Measurements from ENCODE around the gene PKIB. TPM values are rescaled to one million over a fixed set of nuclear protein-coding genes. Genes with fewer than 3 reads are reported as not detected.

The PKIB gene
- total RNA-seq, 1 donor from 2014 or later: 74.6 TPM

GRCh38 chr6:122758927-122759334, 148.7 kb downstream of the PKIB start:
- H3K27me3 Mint-ChIP-seq (ENCODE audit: low read depth, unreplicated experiment): no peaks in the 10 kb centered on the region
- no peak for DNase-seq (ENCODE audit: low read depth)
- H3K36me3 ChIP-seq (ENCODE audit: insufficient read depth, low read length): no peaks in the 10 kb centered on the region
- no peak for TF ChIP-seq CTCF (IDR thresholded peaks at IDR 0.05; ENCODE audit: insufficient read depth, low read depth, low read length)
- no peak for TF ChIP-seq EZH2 (IDR thresholded peaks at IDR 0.05; ENCODE audit: insufficient read depth, low read length)
- no peaks in the 10 kb centered on the region for H4K20me1 ChIP-seq (ENCODE audit: insufficient read depth, low read length)
- no peak overlapping the region for H3K9ac ChIP-seq (ENCODE audit: low read length)
- no peaks in the 10 kb centered on the region for H3K27me3 ChIP-seq (ENCODE audit: insufficient read depth, low read length)
- no peak overlapping the region for H3K27ac Mint-ChIP-seq (ENCODE audit: unreplicated experiment)
- H3K79me2 ChIP-seq (ENCODE audit: insufficient read depth, low read length): no peaks in the 10 kb centered on the region
- H2AFZ ChIP-seq (ENCODE audit: low read depth, low read length): no peak overlapping the region
- H3K4me1 ChIP-seq (ENCODE audit: insufficient read depth, low read length): no peaks in the 10 kb centered on the region
- no peaks in the 10 kb centered on the region for H3K4me1 Mint-ChIP-seq (ENCODE audit: low read depth, unreplicated experiment)
- H3K9me3 Mint-ChIP-seq (ENCODE audit: unreplicated experiment): no peaks in the 10 kb centered on the region
- no peak overlapping the region for H3K4me3 ChIP-seq (ENCODE audit: insufficient read depth, low read depth, low read length)
- no peaks in the 10 kb centered on the region for H3K36me3 Mint-ChIP-seq (ENCODE audit: low read depth, unreplicated experiment)
- H3K27ac ChIP-seq (ENCODE audit: low read depth, low read length): no peak overlapping the region
- H3K9me3 ChIP-seq (ENCODE audit: insufficient read depth, low read depth, low read length): no peaks in the 10 kb centered on the region
- H3K4me2 ChIP-seq (ENCODE audit: low read length): no peak overlapping the region
- H3K4me3 Mint-ChIP-seq (ENCODE audit: unreplicated experiment): no peak overlapping the region
- no peak for FAIRE-seq

- Histone ChIP-seq H3K4me2 (ENCODE audit: low read length) (no peak overlapping the region), H3K36me3 (ENCODE audit: insufficient read depth, low read length) (no peaks in the 10 kb centered on the region), H3K9ac (ENCODE audit: low read length) (no peak overlapping the region), H4K20me1 (ENCODE audit: insufficient read depth, low read length) (no peaks in the 10 kb centered on the region), H3K4me3 (ENCODE audit: insufficient read depth, low read depth, low read length) (no peak overlapping the region), H2AFZ (ENCODE audit: low read depth, low read length) (no peak overlapping the region), H3K27ac (ENCODE audit: low read depth, low read length) (no peak overlapping the region), H3K9me3 (ENCODE audit: insufficient read depth, low read depth, low read length) (no peaks in the 10 kb centered on the region), H3K79me2 (ENCODE audit: insufficient read depth, low read length) (no peaks in the 10 kb centered on the region), H3K4me1 (ENCODE audit: insufficient read depth, low read length) (no peaks in the 10 kb centered on the region), H3K27me3 (ENCODE audit: insufficient read depth, low read length) (no peaks in the 10 kb centered on the region)
- FAIRE-seq (no peak), DNase-seq (ENCODE audit: low read depth) (no peak)
- H3K9me3 Mint-ChIP-seq (ENCODE audit: unreplicated experiment): no peaks in the 10 kb centered on the region
- TF ChIP-seq CTCF (IDR thresholded peaks at IDR 0.05; ENCODE audit: insufficient read depth, low read depth, low read length): no peak
- TF ChIP-seq EZH2 (IDR thresholded peaks at IDR 0.05; ENCODE audit: insufficient read depth, low read length): no peak
- no peaks in the 10 kb centered on the region for H3K4me1 Mint-ChIP-seq (ENCODE audit: low read depth, unreplicated experiment)
- no peak overlapping the region for H3K27ac Mint-ChIP-seq (ENCODE audit: unreplicated experiment)
- H3K36me3 Mint-ChIP-seq (ENCODE audit: low read depth, unreplicated experiment): no peaks in the 10 kb centered on the region
- H3K4me3 Mint-ChIP-seq (ENCODE audit: unreplicated experiment): no peak overlapping the region
- no peaks in the 10 kb centered on the region for H3K27me3 Mint-ChIP-seq (ENCODE audit: low read depth, unreplicated experiment)
Measured at GRCh38 chr6:122760330-122760729, 150.1 kb downstream of the PKIB start.

GRCh38 chr6:122766256-122766655, 156.1 kb downstream of the PKIB start:
- H3K9me3 Mint-ChIP-seq (ENCODE audit: unreplicated experiment): no peaks in the 10 kb centered on the region
- H4K20me1 ChIP-seq (ENCODE audit: insufficient read depth, low read length): no peaks in the 10 kb centered on the region
- no peak overlapping the region for H3K9ac ChIP-seq (ENCODE audit: low read length)
- no peak overlapping the region for H3K4me3 Mint-ChIP-seq (ENCODE audit: unreplicated experiment)
- TF ChIP-seq CTCF (IDR thresholded peaks at IDR 0.05; ENCODE audit: insufficient read depth, low read depth, low read length): no peak
- no peak for TF ChIP-seq EZH2 (IDR thresholded peaks at IDR 0.05; ENCODE audit: insufficient read depth, low read length)
- no peaks in the 10 kb centered on the region for H3K9me3 ChIP-seq (ENCODE audit: insufficient read depth, low read depth, low read length)
- H3K4me2 ChIP-seq (ENCODE audit: low read length): no peak overlapping the region
- no peak overlapping the region for H3K27ac Mint-ChIP-seq (ENCODE audit: unreplicated experiment)
- DNase-seq (ENCODE audit: low read depth) (no peak), FAIRE-seq (no peak)
- no peaks in the 10 kb centered on the region for H3K79me2 ChIP-seq (ENCODE audit: insufficient read depth, low read length)
- H3K36me3 ChIP-seq (ENCODE audit: insufficient read depth, low read length): no peaks in the 10 kb centered on the region
- no peaks in the 10 kb centered on the region for H3K27me3 Mint-ChIP-seq (ENCODE audit: low read depth, unreplicated experiment)
- H2AFZ ChIP-seq (ENCODE audit: low read depth, low read length): no peak overlapping the region
- H3K4me1 ChIP-seq (ENCODE audit: insufficient read depth, low read length): no peaks in the 10 kb centered on the region
- no peaks in the 10 kb centered on the region for H3K27me3 ChIP-seq (ENCODE audit: insufficient read depth, low read length)
- H3K4me1 Mint-ChIP-seq (ENCODE audit: low read depth, unreplicated experiment): no peaks in the 10 kb centered on the region
- H3K36me3 Mint-ChIP-seq (ENCODE audit: low read depth, unreplicated experiment): no peaks in the 10 kb centered on the region
- H3K4me3 ChIP-seq (ENCODE audit: insufficient read depth, low read depth, low read length): no peak overlapping the region
- no peak overlapping the region for H3K27ac ChIP-seq (ENCODE audit: low read depth, low read length)

Data from astrocyte (in vitro differentiated cells and primary cell).